ENCODE data around the gene DHRS12. TPM values are rescaled to one million over a fixed set of nuclear protein-coding genes. Genes with fewer than 3 reads are reported as not detected.

DHRS12 gene
- total RNA-seq, 1 experiment from 2014 or later: 8.8 TPM

DNA sequence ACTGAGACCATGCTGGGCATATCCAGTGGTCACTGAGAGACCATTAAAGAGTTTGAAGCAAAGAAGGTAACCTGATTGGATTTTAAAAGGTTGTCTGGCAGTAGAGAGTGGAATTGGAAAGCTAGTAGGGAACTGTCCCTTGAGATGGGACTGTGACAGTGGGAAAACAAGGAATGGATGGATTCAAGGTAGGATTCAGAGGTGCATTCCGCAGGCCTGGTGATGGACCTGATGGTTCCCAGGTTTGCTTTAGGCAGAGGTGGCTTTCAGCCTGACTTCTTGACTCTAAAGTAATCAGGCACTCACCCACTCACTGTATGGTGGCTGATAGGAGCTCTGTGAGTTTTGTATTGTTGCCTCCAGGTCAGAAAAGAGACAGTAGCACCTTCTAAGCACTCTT, 73.0 kb downstream of the DHRS12 start:
- H2AK5ac ChIP-seq (ENCODE audit: insufficient read length, low read length): no peak overlapping the region
- H2BK120ac ChIP-seq (ENCODE audit: low read depth, low read length, poor library complexity, severe bottlenecking): no peak overlapping the region
- H4K5ac ChIP-seq (ENCODE audit: insufficient read length, low read depth, low read length): no peak overlapping the region
- TF ChIP-seq, protein P1, sequence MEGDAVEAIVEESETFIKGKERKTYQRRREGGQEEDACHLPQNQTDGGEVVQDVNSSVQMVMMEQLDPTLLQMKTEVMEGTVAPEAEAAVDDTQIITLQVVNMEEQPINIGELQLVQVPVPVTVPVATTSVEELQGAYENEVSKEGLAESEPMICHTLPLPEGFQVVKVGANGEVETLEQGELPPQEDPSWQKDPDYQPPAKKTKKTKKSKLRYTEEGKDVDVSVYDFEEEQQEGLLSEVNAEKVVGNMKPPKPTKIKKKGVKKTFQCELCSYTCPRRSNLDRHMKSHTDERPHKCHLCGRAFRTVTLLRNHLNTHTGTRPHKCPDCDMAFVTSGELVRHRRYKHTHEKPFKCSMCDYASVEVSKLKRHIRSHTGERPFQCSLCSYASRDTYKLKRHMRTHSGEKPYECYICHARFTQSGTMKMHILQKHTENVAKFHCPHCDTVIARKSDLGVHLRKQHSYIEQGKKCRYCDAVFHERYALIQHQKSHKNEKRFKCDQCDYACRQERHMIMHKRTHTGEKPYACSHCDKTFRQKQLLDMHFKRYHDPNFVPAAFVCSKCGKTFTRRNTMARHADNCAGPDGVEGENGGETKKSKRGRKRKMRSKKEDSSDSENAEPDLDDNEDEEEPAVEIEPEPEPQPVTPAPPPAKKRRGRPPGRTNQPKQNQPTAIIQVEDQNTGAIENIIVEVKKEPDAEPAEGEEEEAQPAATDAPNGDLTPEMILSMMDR (conservative IDR thresholded peaks at IDR 0.05): no peak
- H2AFZ ChIP-seq (ENCODE audit: low read length): no peak overlapping the region
- H3K14ac ChIP-seq (ENCODE audit: insufficient read depth, low read length): no peak overlapping the region
- H3K18ac ChIP-seq (ENCODE audit: insufficient read length, low read depth, low read length): no peak overlapping the region
- no peaks in the 10 kb centered on the region for H3K79me1 ChIP-seq (ENCODE audit: insufficient read depth, low read depth, low read length, poor library complexity, severe bottlenecking)
- no peak overlapping the region for H2BK12ac ChIP-seq (ENCODE audit: insufficient read length, low read depth, low read length)
- H3K27ac ChIP-seq (ENCODE audit: insufficient read length, low read depth, low read length): no peak overlapping the region
- H4K91ac ChIP-seq (ENCODE audit: insufficient read length, low read depth, low read length): no peak overlapping the region
- no peaks in the 10 kb centered on the region for H3K9me3 ChIP-seq (ENCODE audit: control insufficient read depth, low read depth, low read length)
- no peak overlapping the region for H2BK15ac ChIP-seq (ENCODE audit: low read depth, low read length)
- no peak overlapping the region for H3K4me3 Mint-ChIP-seq
- H3K23ac ChIP-seq (ENCODE audit: insufficient read length, low read depth, low read length): no peak overlapping the region
- no peaks in the 10 kb centered on the region for H3K27me3 Mint-ChIP-seq (ENCODE audit: low read depth)
- H3K27ac Mint-ChIP-seq: no peak overlapping the region
- WGBS (ENCODE audit: extremely low coverage, insufficient read length, low lambda C conversion rate): no CpG with 5 or more reads among the region's 1 CpG
- H3T11ph ChIP-seq (ENCODE audit: low read length): no peak overlapping the region
- H2BK5ac ChIP-seq (ENCODE audit: insufficient read length, low read length): no peak overlapping the region
- no peak overlapping the region for H4K8ac ChIP-seq (replicated peaks; ENCODE audit: insufficient read length, low read depth, low read length)
- H3K9ac ChIP-seq (ENCODE audit: extremely low read depth, insufficient read length, low read length): no peak overlapping the region
- no peak for DNase-seq
- peaks cover 3% of the 10 kb centered on the region for H4K20me1 ChIP-seq (ENCODE audit: control insufficient read depth, insufficient read depth, insufficient read length)
- no peaks in the 10 kb centered on the region; the same call in 1 of the 2 replicates for H3K79me2 ChIP-seq (ENCODE audit: insufficient read depth, low read length)
- no peaks in the 10 kb centered on the region for H3K9me3 Mint-ChIP-seq
- H3K23me2 ChIP-seq (ENCODE audit: insufficient read length, low read depth, low read length, poor library complexity, severe bottlenecking): no peaks in the 10 kb centered on the region
- H3K4ac ChIP-seq (ENCODE audit: low read depth, low read length): no peak overlapping the region
- no peak overlapping the region for H2BK20ac ChIP-seq (ENCODE audit: low read depth, low read length, poor library complexity, severe bottlenecking)
- peaks cover 6 to 7% of the 10 kb centered on the region in 2 experiments for H3K4me1 Mint-ChIP-seq
- H3K4me2 ChIP-seq (ENCODE audit: insufficient read depth, insufficient read length, low read length): no peak overlapping the region
- no peaks in the 10 kb centered on the region for H3K27me3 ChIP-seq (ENCODE audit: insufficient read depth, low read length)
- H3K36me3 Mint-ChIP-seq (ENCODE audit: insufficient read depth in 1 of 3, low read depth in 3 of 3): peaks cover 4 to 19% (median 18%) of the 10 kb centered on the region in 3 experiments; a peak in 6 of 7 replicates
- no peaks in the 10 kb centered on the region for H3K4me1 ChIP-seq (ENCODE audit: insufficient read depth, low read length)
- no peak overlapping the region for H3K56ac ChIP-seq (ENCODE audit: insufficient read length, low read depth, low read length)
